ENCODE results near the gene PDE11A.

GRCh38 chr2:177745531-177745930 lies 327.0 kb downstream of the PDE11A start:
- TF ChIP-seq POLR2A (IDR thresholded peaks at IDR 0.05), result no peak
- no peak for TF ChIP-seq CTCF (IDR thresholded peaks at IDR 0.05)

All from lower leg skin (tissue), 3 donors.